ENCODE measurements around the gene RBFOX2.

RBFOX2 gene

DNA sequence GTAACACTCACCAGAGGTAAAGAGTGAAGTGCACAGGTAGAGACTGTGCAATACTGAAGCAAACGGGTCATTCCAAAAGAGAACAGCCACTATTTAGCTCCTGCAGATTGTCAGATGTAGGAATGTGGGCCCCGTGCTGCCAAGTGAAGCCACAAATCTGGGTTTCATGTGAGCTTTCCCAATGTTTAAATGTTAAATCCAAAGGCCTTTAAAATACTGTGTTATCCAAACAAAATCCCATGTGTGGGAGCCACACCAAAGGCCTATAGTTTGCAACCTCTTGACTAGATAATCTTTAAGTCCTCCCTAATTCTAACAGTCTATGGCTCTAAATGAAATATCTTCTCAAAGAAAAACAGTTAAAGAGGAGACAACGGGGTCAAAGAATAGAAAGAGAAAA, 43.3 kb downstream of the RBFOX2 start:
- peaks cover 26% of the 10 kb centered on the region for H3K4me1 ChIP-seq (ENCODE audit: control insufficient read depth, low read depth, low read length)
- no peak overlapping the region for H3K27ac ChIP-seq (ENCODE audit: low read length)
- H3K9me3 ChIP-seq (ENCODE audit: control insufficient read depth, low read depth, low read length): no peaks in the 10 kb centered on the region
- no peaks in the 10 kb centered on the region for H3K27me3 ChIP-seq (ENCODE audit: control insufficient read depth, insufficient read depth, low read length)
- H3K9ac ChIP-seq (ENCODE audit: low read length): no peak overlapping the region
- H3K36me3 ChIP-seq (ENCODE audit: control insufficient read depth, low read depth, low read length): no peaks in the 10 kb centered on the region
- H3K4me3 ChIP-seq (ENCODE audit: low read length): no peak overlapping the region

DNA sequence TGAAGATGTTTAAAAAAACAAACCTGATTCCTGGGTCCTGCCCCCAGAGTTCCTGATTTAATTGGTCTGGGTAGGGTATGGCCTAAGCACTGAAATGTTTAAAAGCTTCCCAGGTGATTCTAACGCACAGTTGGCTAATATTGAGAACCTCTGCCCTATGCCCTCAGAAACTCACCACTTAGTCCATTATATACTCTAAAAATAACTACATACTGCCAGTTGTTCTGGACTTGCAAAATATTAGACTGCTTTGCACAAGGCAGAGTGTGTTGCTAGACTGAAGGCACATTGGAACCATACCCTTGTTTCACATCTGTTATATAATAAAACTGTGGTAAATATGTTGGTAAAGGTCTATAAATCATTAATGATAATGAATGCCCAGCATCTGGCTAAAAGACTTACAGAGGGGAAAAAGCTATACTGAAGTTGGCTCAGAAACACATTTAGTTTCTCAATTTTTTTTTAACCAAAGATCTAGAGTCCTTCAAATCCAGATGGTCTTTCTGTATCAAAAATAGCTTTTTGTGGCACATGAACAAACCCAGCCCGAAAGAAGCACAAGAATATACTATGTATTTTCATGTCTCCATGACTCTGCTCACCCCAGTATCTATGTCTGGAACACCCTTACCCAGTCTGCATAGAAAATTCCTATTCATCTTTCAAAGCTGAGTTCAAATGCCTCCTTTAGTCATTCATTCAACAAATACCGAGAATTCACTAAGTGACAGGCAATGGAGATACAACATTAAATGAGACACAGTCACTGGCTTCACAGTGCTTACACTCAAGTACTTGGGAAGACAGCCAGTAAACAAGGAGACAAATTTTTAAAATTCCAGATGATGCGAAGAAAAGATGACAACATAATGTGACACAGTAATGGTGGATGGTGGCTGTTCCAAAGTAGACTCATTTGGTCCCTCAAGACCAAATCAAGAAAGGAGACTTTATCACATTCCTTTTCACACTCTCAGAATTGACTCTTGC, 44.1 kb downstream of the RBFOX2 start:
- H3K4me3 ChIP-seq (ENCODE audit: low read length): no peak overlapping the region
- no peaks in the 10 kb centered on the region for H3K9me3 ChIP-seq (ENCODE audit: control insufficient read depth, low read depth, low read length)
- no peaks in the 10 kb centered on the region for H3K27me3 ChIP-seq (ENCODE audit: control insufficient read depth, insufficient read depth, low read length)
- H3K27ac ChIP-seq (ENCODE audit: low read length): no peak overlapping the region
- H3K4me1 ChIP-seq (ENCODE audit: control insufficient read depth, low read depth, low read length): peaks cover 26% of the 10 kb centered on the region
- no peak overlapping the region for H3K9ac ChIP-seq (ENCODE audit: low read length)
- no peaks in the 10 kb centered on the region for H3K36me3 ChIP-seq (ENCODE audit: control insufficient read depth, low read depth, low read length)

DNA sequence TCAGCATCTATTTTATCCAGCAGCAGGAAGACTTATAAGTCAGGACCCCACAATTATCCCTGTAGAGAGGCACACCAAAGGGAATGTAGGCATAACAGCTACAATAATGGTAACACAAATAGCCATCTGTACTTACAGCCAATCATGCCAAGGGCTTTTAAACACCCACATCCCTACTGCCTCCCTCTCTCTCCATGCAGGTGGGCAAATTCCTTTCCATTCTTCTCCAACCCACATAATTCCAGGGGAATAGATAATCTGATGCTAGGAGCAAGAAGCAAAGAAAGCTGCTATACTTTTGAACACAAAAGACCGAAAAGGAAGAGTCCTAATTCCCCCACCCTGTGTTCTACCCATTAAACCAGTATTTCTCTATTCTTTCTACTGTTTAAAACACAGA, 46.7 kb downstream of the RBFOX2 start:
- Histone ChIP-seq H3K27me3 (ENCODE audit: control insufficient read depth, insufficient read depth, low read length) (no peaks in the 10 kb centered on the region), H3K9ac (ENCODE audit: low read length) (no peak overlapping the region), H3K4me1 (ENCODE audit: control insufficient read depth, low read depth, low read length) (peaks cover 26% of the 10 kb centered on the region), H3K36me3 (ENCODE audit: control insufficient read depth, low read depth, low read length) (no peaks in the 10 kb centered on the region), H3K4me3 (ENCODE audit: low read length) (no peak overlapping the region), H3K27ac (ENCODE audit: low read length) (no peak overlapping the region), H3K9me3 (ENCODE audit: control insufficient read depth, low read depth, low read length) (no peaks in the 10 kb centered on the region)

DNA sequence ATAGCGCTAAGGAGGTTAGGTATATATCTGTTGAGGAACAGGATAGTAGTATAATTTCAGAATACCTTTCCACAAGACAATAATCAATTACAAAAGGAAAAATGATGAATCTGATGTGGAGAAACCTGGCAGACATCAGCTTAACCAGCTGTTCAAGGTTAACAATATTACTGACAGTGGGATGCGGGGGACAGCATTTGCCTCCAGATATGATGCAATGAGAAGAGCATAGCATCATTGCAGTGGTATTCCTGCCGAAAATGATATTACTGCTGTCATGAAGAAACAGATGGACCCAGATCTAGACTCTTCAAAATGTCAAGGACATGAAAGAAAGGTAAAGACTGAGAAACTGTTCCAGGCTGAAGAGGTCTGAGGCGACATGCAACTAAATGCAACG, 49.7 kb downstream of the RBFOX2 start:
- H3K9ac ChIP-seq (ENCODE audit: low read length): no peak overlapping the region

GRCh38 chr22:35978201-35978600, 50.4 kb downstream of the RBFOX2 start:
- Histone ChIP-seq H3K9ac (ENCODE audit: low read length) (no peak overlapping the region), H3K4me3 (ENCODE audit: low read length) (no peak overlapping the region), H3K9me3 (ENCODE audit: control insufficient read depth, low read depth, low read length) (no peaks in the 10 kb centered on the region), H3K27me3 (ENCODE audit: control insufficient read depth, insufficient read depth, low read length) (no peaks in the 10 kb centered on the region), H3K36me3 (ENCODE audit: control insufficient read depth, low read depth, low read length) (no peaks in the 10 kb centered on the region), H3K4me1 (ENCODE audit: control insufficient read depth, low read depth, low read length) (peaks cover 20% of the 10 kb centered on the region), H3K27ac (ENCODE audit: low read length) (no peak overlapping the region)

More for the DNA sequence above, 49.7 kb downstream of the RBFOX2 start:
- H3K27me3 ChIP-seq (ENCODE audit: control insufficient read depth, insufficient read depth, low read length): no peaks in the 10 kb centered on the region
- H3K9me3 ChIP-seq (ENCODE audit: control insufficient read depth, low read depth, low read length): no peaks in the 10 kb centered on the region
- no peak overlapping the region for H3K27ac ChIP-seq (ENCODE audit: low read length)
- H3K36me3 ChIP-seq (ENCODE audit: control insufficient read depth, low read depth, low read length): no peaks in the 10 kb centered on the region
- peaks cover 20% of the 10 kb centered on the region for H3K4me1 ChIP-seq (ENCODE audit: control insufficient read depth, low read depth, low read length)
- no peak overlapping the region for H3K4me3 ChIP-seq (ENCODE audit: low read length)

- H3K9ac ChIP-seq (ENCODE audit: low read length): no peak overlapping the region
- peaks cover 12% of the 10 kb centered on the region for H3K4me1 ChIP-seq (ENCODE audit: control insufficient read depth, low read depth, low read length)
- H3K27ac ChIP-seq (ENCODE audit: low read length): no peak overlapping the region
- no peak overlapping the region for H3K4me3 ChIP-seq (ENCODE audit: low read length)
- H3K36me3 ChIP-seq (ENCODE audit: control insufficient read depth, low read depth, low read length): no peaks in the 10 kb centered on the region
- H3K9me3 ChIP-seq (ENCODE audit: control insufficient read depth, low read depth, low read length): no peaks in the 10 kb centered on the region
- no peaks in the 10 kb centered on the region for H3K27me3 ChIP-seq (ENCODE audit: control insufficient read depth, insufficient read depth, low read length)
These were observed 51.5 kb downstream of the RBFOX2 start for GRCh38 chr22:35977136-35977535.

DNA sequence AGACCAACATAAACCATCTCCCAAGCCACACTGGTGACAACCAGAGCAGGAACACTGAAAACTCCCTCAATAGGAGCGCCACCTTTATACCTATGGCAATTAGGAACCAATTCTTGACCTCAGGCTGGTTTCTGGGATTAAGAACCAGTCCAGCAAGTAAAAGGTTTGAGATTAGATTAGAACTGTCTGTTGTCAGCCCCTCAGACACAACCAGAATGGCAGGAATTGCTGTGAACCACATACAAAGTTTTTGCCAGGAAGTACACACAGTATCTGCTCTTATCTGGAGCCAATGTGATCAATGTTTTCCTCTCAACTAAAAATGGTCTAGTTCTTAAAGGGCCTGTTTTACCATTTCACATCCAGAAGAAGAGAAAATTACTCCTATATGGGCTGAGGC, 55.2 kb downstream of the RBFOX2 start:
- Histone ChIP-seq H3K4me3 (ENCODE audit: low read length) (no peak overlapping the region), H3K27ac (ENCODE audit: low read length) (no peak overlapping the region), H3K4me1 (ENCODE audit: control insufficient read depth, low read depth, low read length) (peaks cover 9% of the 10 kb centered on the region), H3K36me3 (ENCODE audit: control insufficient read depth, low read depth, low read length) (no peaks in the 10 kb centered on the region), H3K9me3 (ENCODE audit: control insufficient read depth, low read depth, low read length) (no peaks in the 10 kb centered on the region), H3K9ac (ENCODE audit: low read length) (no peak overlapping the region), H3K27me3 (ENCODE audit: control insufficient read depth, insufficient read depth, low read length) (no peaks in the 10 kb centered on the region)

DNA sequence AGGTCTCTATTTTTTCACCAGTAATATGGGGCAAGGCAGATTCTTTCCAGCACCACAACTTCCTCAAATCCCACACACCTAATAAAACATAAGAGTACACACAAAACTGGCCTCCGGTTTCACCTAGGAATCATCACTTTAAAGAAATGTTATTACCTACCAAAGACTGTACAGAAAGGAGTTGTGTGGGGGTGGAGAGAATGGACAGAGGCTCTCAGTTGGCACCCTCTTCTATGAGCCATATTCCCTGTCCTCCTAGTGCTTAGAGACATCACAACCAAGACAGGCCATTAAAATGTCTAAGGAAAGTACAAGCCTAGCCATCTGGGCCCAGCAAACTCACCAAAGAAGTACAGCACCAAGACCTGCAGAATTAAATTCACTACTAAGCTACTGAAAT, 56.1 kb downstream of the RBFOX2 start:
- Histone ChIP-seq H3K27ac (ENCODE audit: low read length) (no peak overlapping the region), H3K9ac (ENCODE audit: low read length) (no peak overlapping the region)

DNA sequence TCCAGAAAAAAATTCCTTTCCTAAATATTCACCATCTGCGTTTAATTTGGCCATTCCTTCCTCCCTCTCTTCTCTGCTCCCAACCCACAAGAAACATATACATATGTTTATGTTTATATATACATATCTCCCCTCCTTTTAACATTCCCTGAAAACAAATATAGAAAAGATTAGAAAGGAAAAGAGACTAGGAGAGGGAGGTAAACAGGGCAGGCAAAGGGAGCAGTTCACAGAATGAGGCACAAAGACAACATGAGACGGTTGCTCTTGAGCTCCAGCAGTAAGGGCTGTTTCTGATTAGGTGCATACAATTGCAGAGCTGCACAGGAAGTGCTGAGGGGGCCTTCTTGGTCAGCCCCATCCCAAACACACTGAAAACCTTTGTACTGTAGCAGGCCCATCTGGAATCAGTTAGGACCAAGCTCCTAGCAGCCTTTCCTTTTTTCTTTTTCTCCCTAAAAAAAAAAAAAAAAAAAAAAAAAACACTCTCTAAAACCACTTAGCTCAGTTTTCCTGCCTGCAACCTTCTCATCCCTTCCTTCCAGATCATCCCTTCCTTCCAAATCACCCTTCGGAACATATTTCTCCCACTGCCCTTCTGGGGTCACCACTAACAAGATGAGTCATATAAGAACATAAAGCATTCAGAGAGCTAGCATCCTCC, 57.0 kb downstream of the RBFOX2 start:
- Histone ChIP-seq H3K4me1 (ENCODE audit: control insufficient read depth, low read depth, low read length) (peaks cover 9% of the 10 kb centered on the region), H3K4me3 (ENCODE audit: low read length) (no peak overlapping the region), H3K9me3 (ENCODE audit: control insufficient read depth, low read depth, low read length) (no peaks in the 10 kb centered on the region), H3K36me3 (ENCODE audit: control insufficient read depth, low read depth, low read length) (no peaks in the 10 kb centered on the region), H3K27ac (ENCODE audit: low read length) (no peak overlapping the region), H3K27me3 (ENCODE audit: control insufficient read depth, insufficient read depth, low read length) (no peaks in the 10 kb centered on the region), H3K9ac (ENCODE audit: low read length) (no peak overlapping the region)

More for the DNA sequence above, 56.1 kb downstream of the RBFOX2 start:
- H3K36me3 ChIP-seq (ENCODE audit: control insufficient read depth, low read depth, low read length): no peaks in the 10 kb centered on the region
- H3K27me3 ChIP-seq (ENCODE audit: control insufficient read depth, insufficient read depth, low read length): no peaks in the 10 kb centered on the region
- H3K9me3 ChIP-seq (ENCODE audit: control insufficient read depth, low read depth, low read length): no peaks in the 10 kb centered on the region
- H3K4me3 ChIP-seq (ENCODE audit: low read length): no peak overlapping the region
- H3K4me1 ChIP-seq (ENCODE audit: control insufficient read depth, low read depth, low read length): peaks cover 9% of the 10 kb centered on the region

DNA sequence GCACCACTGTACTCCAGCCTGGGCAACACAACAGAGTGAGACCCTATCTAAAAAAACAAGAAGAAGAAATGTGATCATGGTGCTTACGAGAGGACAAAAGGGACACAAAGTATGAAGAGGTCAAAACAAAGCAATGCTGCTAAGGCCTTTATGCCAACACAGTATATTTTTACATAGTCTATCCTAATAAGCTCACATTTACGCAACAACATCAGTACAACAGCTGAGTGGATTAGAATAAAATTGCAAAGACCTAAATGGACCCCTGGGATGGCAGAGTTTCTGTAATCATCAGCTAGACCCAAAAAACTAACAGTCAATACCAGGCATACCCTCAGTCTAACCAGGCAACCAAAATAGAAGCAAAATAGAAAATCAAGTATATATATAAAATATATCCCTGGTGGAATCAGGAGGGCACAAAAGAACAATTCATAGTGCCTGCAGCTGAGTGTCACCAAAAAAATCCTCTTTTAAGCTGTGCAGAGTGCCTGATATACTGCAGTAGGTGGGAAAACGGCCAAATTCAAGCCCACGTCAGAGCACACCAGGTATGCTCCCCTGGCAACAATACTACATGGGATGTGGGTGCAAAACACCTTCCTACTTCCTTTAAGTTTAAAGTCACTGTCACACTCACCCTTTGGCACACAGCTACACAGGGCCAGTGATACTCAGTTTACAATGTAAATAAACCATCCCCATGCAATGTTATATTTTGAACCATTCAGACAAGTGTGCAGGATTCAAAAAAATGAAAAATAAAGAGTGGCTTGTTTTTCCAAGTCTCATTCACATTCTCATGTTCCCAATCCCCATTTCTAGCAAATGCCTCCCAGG, 57.8 kb downstream of the RBFOX2 start:
- H3K4me3 ChIP-seq (ENCODE audit: low read length): no peak overlapping the region
- H3K27me3 ChIP-seq (ENCODE audit: control insufficient read depth, insufficient read depth, low read length): no peaks in the 10 kb centered on the region
- peaks cover 10% of the 10 kb centered on the region for H3K4me1 ChIP-seq (ENCODE audit: control insufficient read depth, low read depth, low read length)
- no peaks in the 10 kb centered on the region for H3K36me3 ChIP-seq (ENCODE audit: control insufficient read depth, low read depth, low read length)
- H3K9me3 ChIP-seq (ENCODE audit: control insufficient read depth, low read depth, low read length): no peaks in the 10 kb centered on the region
- no peak overlapping the region for H3K27ac ChIP-seq (ENCODE audit: low read length)
- H3K9ac ChIP-seq (ENCODE audit: low read length): no peak overlapping the region

GRCh38 chr22:35967046-35967397, 61.6 kb downstream of the RBFOX2 start:
- no peaks in the 10 kb centered on the region for H3K9me3 ChIP-seq (ENCODE audit: control insufficient read depth, low read depth, low read length)
- H3K36me3 ChIP-seq (ENCODE audit: control insufficient read depth, low read depth, low read length): no peaks in the 10 kb centered on the region
- H3K4me3 ChIP-seq (ENCODE audit: low read length): no peak overlapping the region
- H3K9ac ChIP-seq (ENCODE audit: low read length): no peak overlapping the region
- H3K27ac ChIP-seq (ENCODE audit: low read length): no peak overlapping the region
- no peaks in the 10 kb centered on the region for H3K27me3 ChIP-seq (ENCODE audit: control insufficient read depth, insufficient read depth, low read length)
- H3K4me1 ChIP-seq (ENCODE audit: control insufficient read depth, low read depth, low read length): peaks cover 14% of the 10 kb centered on the region
